ENCODE data around the gene CACNA1B. TPM values are rescaled to one million over a fixed set of nuclear protein-coding genes. Genes with fewer than 3 reads are reported as not detected.

The CACNA1B gene
- total and polyA plus RNA-seq, 9 of the 15 experiments (the other 6 are each of a cell fraction or from before 2014, with no cell fraction given), result 0.01 to 0.04 TPM; not detected in 7

GRCh38 chr9:137919095-137919465, 41.5 kb downstream of the CACNA1B start:
- in situ Hi-C loops (cut with MboI), result no loop called here
- Histone ChIP-seq H3K36me3 (ENCODE audit: control insufficient read depth, insufficient read depth, low read length) (no peaks in the 10 kb centered on the region), H3K27me3 (ENCODE audit: control insufficient read depth in 2 of 2, insufficient read depth in 2 of 2, low read length in 2 of 2) (peaks cover 10 to 58% of the 10 kb centered on the region in 2 experiments; a peak in 4 of 5 replicates), H3K4me3 (no peak overlapping the region), H3K9me3 (replicated peaks; ENCODE audit: control insufficient read depth, insufficient read depth, low read depth, low read length) (no peaks in the 10 kb centered on the region), H3K27ac (ENCODE audit: extremely low read depth, low read depth, low read length) (no peak overlapping the region), H3K4me1 (replicated peaks in 1 of 2; ENCODE audit: control insufficient read depth in 2 of 2, insufficient read depth in 2 of 2, low read length in 2 of 2) (no peaks in the 10 kb centered on the region), H3K9ac (ENCODE audit: insufficient read depth in 1 of 2, low read depth in 2 of 2, low read length in 2 of 2) (no peak overlapping the region), H2AFZ (ENCODE audit: low read depth, low read length) (no peak overlapping the region), H4K20me1 (replicated peaks; ENCODE audit: control insufficient read depth, insufficient read depth, low read length) (no peaks in the 10 kb centered on the region), H3K4me2 (ENCODE audit: insufficient read depth, low read length) (no peak overlapping the region), H3K9me1 (ENCODE audit: control insufficient read depth, insufficient read depth, low read length) (no peaks in the 10 kb centered on the region), H3K79me2 (ENCODE audit: control insufficient read depth, insufficient read depth, low read length) (no peaks in the 10 kb centered on the region)
- TF ChIP-seq ZBTB7A (IDR thresholded peaks at IDR 0.05; ENCODE audit: borderline replicate concordance, control insufficient read depth, low read depth, low read length) (no peak), ZNF609 (CRISPR knock-in tag; IDR thresholded peaks at IDR 0.05; ENCODE audit: borderline replicate concordance) (no peak), DEAF1 (CRISPR knock-in tag; IDR thresholded peaks at IDR 0.05) (no peak)
- DNase-seq (ENCODE audit: extremely low read depth in 1 of 4, low spot score in 3 of 4), result no peak
- ChIA-PET POLR2A (no interaction called here), CTCF (ENCODE audit: low intra/inter-chr PET ratio) (interaction anchor here (0.5 kb wide), 1 partner anchor 385 kb away, joined by 4 read pairs; no protein-coding TSS in a partner anchor)
- 3% methylated on average over 6 of the region's 9 CpGs for WGBS (ENCODE audit: insufficient coverage, low coverage, missing lambda C conversion rate)
- FAIRE-seq, result no peak
- no TSS peak for BruUV-seq (replicated peaks)
- intact Hi-C loops (cut with micrococcal nuclease), result no loop called here
- no peak for ATAC-seq
